PC-3 (cell line): ENCODE data around the gene KDELR1. TPM values are rescaled to one million over a fixed set of nuclear protein-coding genes. Genes with fewer than 3 reads are reported as not detected.

Source experiments
- ATAC-seq: fragments of 200-7000 bp; cut with Tn5 transposase; 2 replicates; pipeline ENCODE4 v1.9.1; 2020; ENCODE audit warnings: mild to moderate bottlenecking, moderate library complexity
- BruUV-seq: library from RNA; stranded (reverse); fragments of 400-500 nt; replicated peaks from 2 replicates; lab custom pipeline; 2021; lab: Mats Ljungman, UMichigan
- CTCF ChIA-PET: fragments of 300-600 bp; sonication (Branson Sonifier 250); formaldehyde crosslinking; loops from one replicate; lab custom pipeline; 2022; ENCODE audit warnings: antibody characterized with exemption; lab: Charles Lee
- POLR2A ChIA-PET: fragments of 300-600 bp; sonication (Branson Sonifier 250); formaldehyde crosslinking; loops from one replicate; lab custom pipeline; 2022; ENCODE audit warnings: antibody characterized with exemption; ENCODE audit not compliant: unreplicated experiment; lab: Charles Lee
- DNase-seq: peaks from one replicate; pipeline ENCODE4 v3.0.0-alpha.2; 2015
- H2AFZ ChIP-seq: fragments of 300-600 bp; sonication (generic); 2 replicates; pipeline ENCODE4 v1.6.0; 2016; ENCODE audit warnings: antibody characterized with exemption, low read length
- H3F3A ChIP-seq: fragments of 300-600 bp; sonication (generic); one replicate; pipeline ENCODE4 v1.6.0; 2017; ENCODE audit warnings: antibody characterized with exemption, low read length, control low read depth, mild to moderate bottlenecking; ENCODE audit not compliant: unreplicated experiment
- H3K27ac ChIP-seq: fragments of 300-600 bp; sonication (generic); 2 replicates; pipeline ENCODE4 v1.5.1; 2016; ENCODE audit warnings: mild to moderate bottlenecking, low read length
- H3K27me3 ChIP-seq: fragments of 300-600 bp; sonication (generic); 2 replicates; pipeline ENCODE4 v1.6.1; 2016; ENCODE audit warnings: low read length, mixed read lengths
- H3K36me3 ChIP-seq: fragments of 300-600 bp; sonication (generic); 2 replicates; pipeline ENCODE4 v1.6.1; 2016; ENCODE audit warnings: low read depth, mixed run types, low read length, mixed read lengths
- H3K4me1 ChIP-seq: fragments of 300-600 bp; sonication (generic); 2 replicates; pipeline ENCODE4 v1.5.1; 2016; ENCODE audit warnings: low read length; ENCODE audit not compliant: insufficient read depth
- H3K4me2 ChIP-seq: fragments of 300-600 bp; sonication (generic); 2 replicates; pipeline ENCODE4 v1.6.0; 2016; ENCODE audit warnings: low read length
- H3K4me3 ChIP-seq: fragments of 300-600 bp; sonication (generic); 2 replicates; pipeline ENCODE4 v1.5.1; 2016; ENCODE audit warnings: mild to moderate bottlenecking, low read length, mixed read lengths
- H3K79me2 ChIP-seq: fragments of 300-600 bp; sonication (generic); 2 replicates; pipeline ENCODE4 v1.6.1; 2017; ENCODE audit warnings: low read length, mixed read lengths
- H3K9ac ChIP-seq: fragments of 300-600 bp; sonication (generic); 2 replicates; pipeline ENCODE4 v1.6.0; 2016; ENCODE audit warnings: mild to moderate bottlenecking, low read length
- H3K9me2 ChIP-seq: fragments of 300-600 bp; sonication (generic); replicated peaks from 2 replicates; pipeline ENCODE4 v1.6.1; 2016; ENCODE audit warnings: mixed run types, low read length, mixed read lengths
- H3K9me3 ChIP-seq: fragments of 300-600 bp; sonication (generic); 2 replicates; pipeline ENCODE4 v1.6.1; 2016; ENCODE audit warnings: low read length, mixed read lengths
- H4K20me1 ChIP-seq: fragments of 300-600 bp; sonication (generic); 2 replicates; pipeline ENCODE4 v1.6.1; 2016; ENCODE audit warnings: low read length, mixed read lengths
- CTCF ChIP-seq: fragments of 300-600 bp; sonication (generic); conservative IDR thresholded peaks from 2 replicates; pipeline ENCODE4 v1.5.1; 2017; ENCODE audit warnings: antibody characterized with exemption, low read depth, mild to moderate bottlenecking, low read length
- EZH2 ChIP-seq: fragments of 300-600 bp; sonication (generic); IDR thresholded peaks from one replicate; pipeline ENCODE4 v1.6.1; 2017; ENCODE audit warnings: antibody characterized with exemption, mild to moderate bottlenecking, low read length; ENCODE audit not compliant: unreplicated experiment
- EZH2phosphoT487 ChIP-seq: fragments of 300-600 bp; sonication (generic); IDR thresholded peaks from 2 replicates; pipeline ENCODE4 v1.6.1; 2018; ENCODE audit warnings: mild to moderate bottlenecking, antibody characterized with exemption, low read length, borderline replicate concordance
- intact Hi-C: fragments of 100-400 bp; cut with micrococcal nuclease; formaldehyde crosslinking; loops from 2 replicates; pipeline ENCODE4 v1.9.0; 2023
- total RNA-seq: library from RNA; depleted of rRNA; stranded (reverse); fragments of >200 nt; gene quantifications from 2 replicates; pipeline ENCODE4 v1.2.3, GENCODE V29; 2014

KDELR1 gene
- total RNA-seq, 1 experiment from 2014 or later: 90.2 TPM

GRCh38 chr19:48394331-48395169 is 3.2 kb upstream of the KDELR1 start:
- POLR2A ChIA-PET: no interaction called here
- Histone ChIP-seq H3K27me3 (no peaks in the 10 kb centered on the region; the same call in 1 of the 2 replicates), H3K9ac (no peak overlapping the region), H2AFZ (peak overlapping the region; percentile 76), H3K27ac (no peak overlapping the region), H3K36me3 (no peaks in the 10 kb centered on the region), H3K4me2 (peak overlapping the region; percentile 92), H3K79me2 (peaks cover 17% of the 10 kb centered on the region), H3K4me1 (peaks cover 9% of the 10 kb centered on the region), H3K9me3 (no peaks in the 10 kb centered on the region), H3K4me3 (peak overlapping the region; percentile 65), H3F3A (no peaks in the 10 kb centered on the region), H3K9me2 (no peaks in the 10 kb centered on the region), H4K20me1 (no peaks in the 10 kb centered on the region)
- no peak for DNase-seq
- CTCF ChIA-PET: no interaction called here
- no peak for TF ChIP-seq EZH2
- TF ChIP-seq EZH2phosphoT487: no peak
- no peak for TF ChIP-seq CTCF
- ATAC-seq: no peak
- BruUV-seq: no TSS peak
- intact Hi-C loops: loop anchor here (5.0 kb wide), 1 partner anchor 53 kb away; the partner anchor contains the start of gene GRWD1

- Histone ChIP-seq H3K4me2 (peak within 1 kb of the TSS; percentile 92), H3K27me3 (no peaks in the 10 kb centered on the region; the same call in 1 of the 2 replicates), H4K20me1 (no peaks in the 10 kb centered on the region), H3K9ac (no peak within 1 kb of the TSS), H3K27ac (no peak within 1 kb of the TSS), H3F3A (no peaks in the 10 kb centered on the region), H3K4me3 (peak within 1 kb of the TSS; percentile 65), H3K9me3 (no peaks in the 10 kb centered on the region), H3K4me1 (peaks cover 9% of the 10 kb centered on the region), H2AFZ (peak within 1 kb of the TSS; percentile 76), H3K79me2 (peaks cover 22% of the 10 kb centered on the region), H3K36me3 (no peaks in the 10 kb centered on the region; the same call in 1 of the 2 replicates), H3K9me2 (no peaks in the 10 kb centered on the region)
- POLR2A ChIA-PET: interaction anchor here (0.6 kb wide), 1 partner anchor 41 kb away, joined by 4 read pairs; no protein-coding TSS in a partner anchor
- intact Hi-C loops: loop anchor here (5.0 kb wide), 1 partner anchor 54 kb away; the partner anchor contains the start of gene GRWD1
- DNase-seq (peak; percentile 26), ATAC-seq (peak; percentile 9; the same call in 1 of the 2 replicates)
- no peak for TF ChIP-seq EZH2phosphoT487
- TF ChIP-seq EZH2: no peak
- CTCF ChIA-PET: no interaction called here
- no TSS peak for BruUV-seq
Measured at GRCh38 chr19:48393559-48394330, 2.4 kb upstream of the KDELR1 start, which contains the start of gene GRIN2D. Gene GRIN2D (plus strand): TSS chr19:48393668. CDS start chr19:48398393, 4,725 bp downstream.
